PC-9 (cell line): Measurements from ENCODE around the gene TRIM24. TPM values are rescaled to one million over a fixed set of nuclear protein-coding genes. Genes with fewer than 3 reads are reported as not detected.

ENCODE experiments used
- BruUV-seq: library from RNA; stranded (reverse); fragments of 400-500 nt; replicated peaks from 2 replicates; lab custom pipeline; 2021; lab: Mats Ljungman, UMichigan
- CTCF ChIA-PET: fragments of 300-600 bp; sonication (Branson Sonifier 250); formaldehyde crosslinking; loops from one replicate; lab custom pipeline; 2022; ENCODE audit warnings: antibody characterized with exemption; lab: Charles Lee
- POLR2A ChIA-PET: fragments of 300-600 bp; sonication (Branson Sonifier 250); formaldehyde crosslinking; loops from one replicate; lab custom pipeline; 2022; ENCODE audit warnings: antibody characterized with exemption; ENCODE audit not compliant: unreplicated experiment; lab: Charles Lee
- DNase-seq, 2 experiments: peaks; one replicate each; pipeline versions ENCODE4 v3.0.0 to v3.0.0-alpha.2; 2015 to 2022; ENCODE audit warnings: mixed read lengths in 1 of 2
- H2AFZ ChIP-seq: fragments of 200-600 bp; sonication (generic); 2 replicates; pipeline ENCODE4 v1.8.1; 2017; ENCODE audit warnings: antibody characterized with exemption
- H3F3A ChIP-seq: fragments of 200-600 bp; sonication (generic); 2 replicates; pipeline ENCODE4 v1.8.1; 2017; ENCODE audit warnings: antibody characterized with exemption, mild to moderate bottlenecking, low read depth; ENCODE audit not compliant: insufficient read depth
- H3K27ac ChIP-seq: fragments of 200-600 bp; sonication (generic); 2 replicates; pipeline ENCODE4 v1.6.1; 2016; ENCODE audit warnings: mixed run types
- H3K27me3 ChIP-seq: fragments of 200-600 bp; sonication (generic); 2 replicates; pipeline ENCODE4 v1.6.1; 2016; ENCODE audit warnings: low read depth, mixed run types; ENCODE audit not compliant: insufficient read depth
- H3K36me3 ChIP-seq: fragments of 200-600 bp; sonication (generic); 2 replicates; pipeline ENCODE4 v1.6.1; 2016; ENCODE audit warnings: low read depth, mixed run types
- H3K4me1 ChIP-seq: fragments of 200-600 bp; sonication (generic); replicated peaks from 2 replicates; pipeline ENCODE4 v1.6.1; 2016; ENCODE audit warnings: mixed run types; ENCODE audit not compliant: insufficient read depth
- H3K4me2 ChIP-seq: fragments of 200-600 bp; sonication (generic); 2 replicates; pipeline ENCODE4 v1.6.1; 2017; ENCODE audit warnings: mixed run types
- H3K4me3 ChIP-seq: fragments of 200-600 bp; sonication (generic); 2 replicates; pipeline ENCODE4 v1.6.1; 2016; ENCODE audit warnings: mixed run types
- H3K79me2 ChIP-seq: fragments of 200-600 bp; sonication (generic); 2 replicates; pipeline ENCODE4 v1.6.1; 2017; ENCODE audit warnings: low read depth, mixed run types
- H3K9me2 ChIP-seq: fragments of 200-600 bp; sonication (generic); 2 replicates; pipeline ENCODE4 v1.8.1; 2017; ENCODE audit warnings: mild to moderate bottlenecking; ENCODE audit not compliant: insufficient read depth
- H3K9me3 ChIP-seq: fragments of 200-600 bp; sonication (generic); 2 replicates; pipeline ENCODE4 v1.8.1; 2016; ENCODE audit warnings: low read depth; ENCODE audit not compliant: insufficient read depth
- H4K20me1 ChIP-seq: fragments of 200-600 bp; sonication (generic); 2 replicates; pipeline ENCODE4 v1.8.1; 2017; ENCODE audit not compliant: insufficient read depth
- CTCF ChIP-seq: fragments of 200-600 bp; sonication (generic); conservative IDR thresholded peaks from 2 replicates; pipeline ENCODE4 v1.6.1; 2017; ENCODE audit warnings: mixed run types, antibody characterized with exemption, mild to moderate bottlenecking, moderate library complexity
- EZH2 ChIP-seq: fragments of 200-600 bp; sonication (generic); IDR thresholded peaks from 2 replicates; pipeline ENCODE4 v1.8.0; 2017; ENCODE audit warnings: antibody characterized with exemption, low read depth
- intact Hi-C: fragments of 100-400 bp; cut with micrococcal nuclease; formaldehyde crosslinking; loops from one replicate; pipeline ENCODE4 v1.10.0; 2022; ENCODE audit not compliant: unreplicated experiment
- total RNA-seq: library from RNA; stranded (reverse); gene quantifications from 2 replicates; pipeline ENCODE4 v1.2.3, GENCODE V29; 2021

Gene TRIM24
- total RNA-seq, 1 experiment from 2014 or later: 20.5 TPM

- Histone ChIP-seq H3K9me2 (no peaks in the 10 kb centered on the region), H3K79me2 (no peaks in the 10 kb centered on the region), H3F3A (no peaks in the 10 kb centered on the region), H3K4me2 (no peak overlapping the region), H4K20me1 (no peaks in the 10 kb centered on the region), H3K27me3 (no peaks in the 10 kb centered on the region), H3K36me3 (no peaks in the 10 kb centered on the region), H2AFZ (no peak overlapping the region), H3K9me3 (no peaks in the 10 kb centered on the region), H3K4me3 (no peak overlapping the region), H3K27ac (no peak overlapping the region), H3K4me1 (no peaks in the 10 kb centered on the region)
- intact Hi-C loops: no loop called here
- TF ChIP-seq CTCF: no peak
- no peak for TF ChIP-seq EZH2
- no peak for DNase-seq
- ChIA-PET CTCF (interaction anchor here (0.6 kb wide), 1 partner anchor 257 kb away, joined by 5 read pairs; no protein-coding TSS in a partner anchor), POLR2A (interaction anchor here (0.6 kb wide), 1 partner anchor 1793 kb away, joined by 3 read pairs; no protein-coding TSS in a partner anchor)
- no TSS peak for BruUV-seq
Measured at GRCh38 chr7:138613630-138614029, 153.6 kb downstream of the TRIM24 start.

- no peaks in the 10 kb centered on the region for H3K27me3 ChIP-seq
- no peak overlapping the region for H3K4me3 ChIP-seq
- H3K4me2 ChIP-seq: no peak overlapping the region
- no peak overlapping the region for H3K27ac ChIP-seq
- ChIA-PET CTCF (no interaction called here), POLR2A (no interaction called here)
- intact Hi-C loops: no loop called here
- H3K4me1 ChIP-seq: no peaks in the 10 kb centered on the region
- no peaks in the 10 kb centered on the region for H3K36me3 ChIP-seq
- H3K79me2 ChIP-seq: no peaks in the 10 kb centered on the region
- TF ChIP-seq CTCF (no peak), EZH2 (no peak)
- no peaks in the 10 kb centered on the region for H3K9me2 ChIP-seq
- no peaks in the 10 kb centered on the region for H4K20me1 ChIP-seq
- H3K9me3 ChIP-seq: no peaks in the 10 kb centered on the region
- DNase-seq: peak in 1 of 2 experiments; percentile 11
- H3F3A ChIP-seq: no peaks in the 10 kb centered on the region
- BruUV-seq: no TSS peak
- H2AFZ ChIP-seq: no peak overlapping the region
Measured at GRCh38 chr7:138616085-138616484, 156.0 kb downstream of the TRIM24 start.

DNA sequence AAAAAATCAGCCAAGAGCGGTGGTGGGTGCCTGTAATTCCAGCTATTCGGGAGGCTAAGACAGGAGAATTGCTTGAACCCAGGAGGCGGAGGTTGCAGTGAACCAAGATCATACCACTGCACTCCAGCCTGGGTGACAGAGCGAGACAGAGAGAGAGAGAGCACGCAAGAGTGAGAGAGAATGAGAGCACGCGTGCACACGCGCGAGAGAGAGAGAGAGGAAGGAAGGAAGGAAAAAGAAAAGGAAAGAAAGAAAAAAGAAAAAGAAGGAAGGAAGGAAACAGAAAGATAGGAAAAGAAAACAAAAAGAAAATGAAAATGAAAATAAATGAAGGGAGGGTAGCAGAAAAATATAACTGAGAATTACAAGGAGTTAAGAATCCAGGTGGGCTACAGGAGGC lies 158.4 kb downstream of the TRIM24 start:
- H3K27ac ChIP-seq: no peak overlapping the region
- no peaks in the 10 kb centered on the region for H3F3A ChIP-seq
- no peak overlapping the region for H3K4me2 ChIP-seq
- H3K36me3 ChIP-seq: no peaks in the 10 kb centered on the region
- BruUV-seq: no TSS peak
- ChIA-PET CTCF (interaction anchor here (0.7 kb wide), 1 partner anchor 346 kb away, joined by 3 read pairs; no protein-coding TSS in a partner anchor), POLR2A (no interaction called here)
- no peak overlapping the region for H3K4me3 ChIP-seq
- H3K79me2 ChIP-seq: no peaks in the 10 kb centered on the region
- H3K9me3 ChIP-seq: no peaks in the 10 kb centered on the region
- H3K9me2 ChIP-seq: no peaks in the 10 kb centered on the region
- no peak overlapping the region for H2AFZ ChIP-seq
- no peak for DNase-seq
- H3K4me1 ChIP-seq: no peaks in the 10 kb centered on the region
- TF ChIP-seq EZH2 (no peak), CTCF (no peak)
- no peaks in the 10 kb centered on the region for H3K27me3 ChIP-seq
- intact Hi-C loops: no loop called here
- no peaks in the 10 kb centered on the region for H4K20me1 ChIP-seq
